Left cardiac atrium (tissue), 4 donors: Measurements from ENCODE around the gene TPRG1. TPM values are rescaled to one million over a fixed set of nuclear protein-coding genes. Genes with fewer than 3 reads are reported as not detected.

Source experiments
- ATAC-seq, 2 donors: fragments of 200-7000 bp; cut with Tn5 transposase; one replicate each; pipeline ENCODE4 v1.9.1; 2020; ENCODE audit warnings: mild to moderate bottlenecking in 2 of 2, moderate library complexity in 2 of 2
- DNase-seq: peaks from one replicate; pipeline ENCODE4 v3.0.0-alpha.2; 2020
- intact Hi-C, 2 donors: fragments of 100-400 bp; cut with DNase I; formaldehyde crosslinking; loops; one replicate each; pipeline versions ENCODE4 v1.14.1 to v1.15.1; 2022 to 2023
- total RNA-seq, 2 donors: library from RNA; stranded (reverse); fragmentation: NEBNext Ultra II Directional; extraction: Animal tissue kit (Norgen Biotek cat#: 25700); gene quantifications; one replicate each; pipeline ENCODE4 v1.2.1, GENCODE V29; 2021
- donor health status: DM: no; HTN: yes; CAD: no.
- donor health status: DM: no; HTN: yes; CAD: no; lungs with severe emphysema.
- donor health status: DM: yes; HTN: yes; CAD: no.
- donor health status: Dilated cardiomyopathy.

The TPRG1 gene
- total RNA-seq, 2 donors from 2014 or later, result 5.2 to 15.5 TPM

GRCh38 chr3:189334064-189334920, 162.5 kb downstream of the TPRG1 start:
- ATAC-seq (peak in 1 of 2 donors; percentile 16), DNase-seq (no peak)
- intact Hi-C loops, result no loop called here

GRCh38 chr3:189337673-189338091, 165.9 kb downstream of the TPRG1 start:
- ATAC-seq (no peak), DNase-seq (no peak)
- intact Hi-C loops, result no loop called here

GRCh38 chr3:189338366-189338765, 166.6 kb downstream of the TPRG1 start:
- ATAC-seq (peak; percentile 52 to 87), DNase-seq (no peak)
- intact Hi-C loops, result no loop called here

- peak in 1 of 2 donors; percentile 32 for ATAC-seq
- no peak for DNase-seq
- intact Hi-C loops, result no loop called here
These were observed 168.2 kb downstream of the TPRG1 start for GRCh38 chr3:189339996-189340395.

- intact Hi-C loops, result no loop called here
- no peak for ATAC-seq
These were observed 169.1 kb downstream of the TPRG1 start for GRCh38 chr3:189340680-189341460.

GRCh38 chr3:189342811-189343210, 171.0 kb downstream of the TPRG1 start:
- intact Hi-C loops, result no loop called here
- DNase-seq, result no peak

More at GRCh38 chr3:189340680-189341460, 169.1 kb downstream of the TPRG1 start:
- DNase-seq, result no peak

GRCh38 chr3:189344996-189345395, 173.2 kb downstream of the TPRG1 start:
- intact Hi-C loops, result no loop called here
- ATAC-seq (no peak), DNase-seq (no peak)

More at GRCh38 chr3:189342811-189343210, 171.0 kb downstream of the TPRG1 start:
- ATAC-seq, result no peak

- DNase-seq (no peak), ATAC-seq (peak in 1 of 2 donors; percentile 61)
- intact Hi-C loops, result no loop called here
These were observed 178.0 kb downstream of the TPRG1 start for GRCh38 chr3:189349772-189350171.

GRCh38 chr3:189353318-189353965, 181.7 kb downstream of the TPRG1 start:
- intact Hi-C loops, result no loop called here
- ATAC-seq (no peak), DNase-seq (no peak)

GRCh38 chr3:189353988-189354889, 182.5 kb downstream of the TPRG1 start:
- DNase-seq (no peak), ATAC-seq (no peak)
- intact Hi-C loops, result no loop called here

- DNase-seq (no peak), ATAC-seq (peak in 1 of 2 donors; percentile 11)
- intact Hi-C loops, result no loop called here
These were observed 183.3 kb downstream of the TPRG1 start for GRCh38 chr3:189355115-189355480.

- intact Hi-C loops, result no loop called here
- ATAC-seq, result peak; percentile 70 to 85
- no peak for DNase-seq
These were observed 183.9 kb downstream of the TPRG1 start for GRCh38 chr3:189355481-189356201.

- intact Hi-C loops, result no loop called here
- ATAC-seq (no peak), DNase-seq (no peak)
These were observed 188.5 kb downstream of the TPRG1 start for GRCh38 chr3:189360291-189360690.

GRCh38 chr3:189361103-189361835, 189.5 kb downstream of the TPRG1 start:
- intact Hi-C loops, result no loop called here
- no peak for ATAC-seq
- no peak for DNase-seq

- ATAC-seq (peak; percentile 73 to 80), DNase-seq (no peak)
- intact Hi-C loops, result no loop called here
These were observed 192.0 kb downstream of the TPRG1 start for GRCh38 chr3:189363590-189364255.

- ATAC-seq, result peak in 1 of 2 donors; percentile 30
- no peak for DNase-seq
- intact Hi-C loops, result no loop called here
These were observed 194.1 kb downstream of the TPRG1 start for GRCh38 chr3:189365609-189366564.
